CD4-positive, alpha-beta T cell treated with Interleukin-21 for 1 hour (primary cell): ENCODE measurements around the gene TRMT44.
"Not testable (repeated sequence)": the region's sequence is repeated elsewhere in the genome, so short reads cannot be mapped to it uniquely, and the experiment has no call there.

Experiments
- DNase-seq: peaks from one replicate; pipeline ENCODE4 v3.0.0-alpha.2; 2020

The TRMT44 gene, protein sequence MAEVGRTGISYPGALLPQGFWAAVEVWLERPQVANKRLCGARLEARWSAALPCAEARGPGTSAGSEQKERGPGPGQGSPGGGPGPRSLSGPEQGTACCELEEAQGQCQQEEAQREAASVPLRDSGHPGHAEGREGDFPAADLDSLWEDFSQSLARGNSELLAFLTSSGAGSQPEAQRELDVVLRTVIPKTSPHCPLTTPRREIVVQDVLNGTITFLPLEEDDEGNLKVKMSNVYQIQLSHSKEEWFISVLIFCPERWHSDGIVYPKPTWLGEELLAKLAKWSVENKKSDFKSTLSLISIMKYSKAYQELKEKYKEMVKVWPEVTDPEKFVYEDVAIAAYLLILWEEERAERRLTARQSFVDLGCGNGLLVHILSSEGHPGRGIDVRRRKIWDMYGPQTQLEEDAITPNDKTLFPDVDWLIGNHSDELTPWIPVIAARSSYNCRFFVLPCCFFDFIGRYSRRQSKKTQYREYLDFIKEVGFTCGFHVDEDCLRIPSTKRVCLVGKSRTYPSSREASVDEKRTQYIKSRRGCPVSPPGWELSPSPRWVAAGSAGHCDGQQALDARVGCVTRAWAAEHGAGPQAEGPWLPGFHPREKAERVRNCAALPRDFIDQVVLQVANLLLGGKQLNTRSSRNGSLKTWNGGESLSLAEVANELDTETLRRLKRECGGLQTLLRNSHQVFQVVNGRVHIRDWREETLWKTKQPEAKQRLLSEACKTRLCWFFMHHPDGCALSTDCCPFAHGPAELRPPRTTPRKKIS

DNA sequence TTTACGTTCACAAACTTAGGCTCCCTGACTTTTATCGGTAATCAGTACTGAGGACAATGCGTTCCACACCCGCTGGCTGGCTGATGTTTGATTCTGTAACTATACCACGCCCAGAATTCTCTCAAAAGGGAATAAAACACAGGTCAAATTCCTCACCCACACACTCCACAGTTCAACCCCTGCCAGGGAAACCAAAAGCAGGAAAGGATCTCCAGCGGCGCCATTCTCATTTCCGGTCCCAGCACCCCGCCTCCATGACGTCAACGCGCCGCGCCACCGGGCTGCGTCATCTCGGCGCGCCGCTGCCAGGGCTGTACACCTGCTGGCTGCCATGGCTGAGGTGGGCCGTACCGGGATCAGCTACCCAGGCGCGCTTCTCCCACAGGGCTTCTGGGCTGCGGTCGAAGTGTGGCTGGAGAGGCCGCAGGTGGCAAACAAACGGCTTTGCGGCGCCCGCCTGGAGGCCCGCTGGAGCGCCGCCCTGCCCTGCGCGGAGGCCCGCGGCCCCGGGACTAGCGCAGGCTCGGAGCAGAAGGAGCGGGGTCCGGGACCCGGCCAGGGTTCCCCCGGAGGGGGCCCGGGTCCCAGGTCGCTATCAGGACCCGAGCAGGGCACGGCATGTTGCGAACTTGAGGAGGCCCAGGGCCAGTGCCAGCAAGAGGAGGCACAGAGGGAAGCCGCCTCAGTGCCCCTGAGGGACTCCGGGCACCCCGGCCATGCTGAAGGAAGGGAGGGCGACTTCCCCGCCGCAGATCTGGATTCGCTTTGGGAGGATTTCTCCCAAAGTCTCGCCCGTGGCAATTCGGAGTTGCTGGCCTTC lies at the start of gene TRMT44, which contains the start of gene ACOX3:
Gene TRMT44, plus strand, starts transcription at position 286 of the 820 bp plus-strand sequence. Its CDS starts 46 bp downstream, at position 332.
Gene ACOX3, minus strand, starts transcription at position 232 of the 820 bp plus-strand sequence. CDS start 24,202 bp downstream, outside the sequence.
- DNase-seq, result peak; percentile 95

DNA sequence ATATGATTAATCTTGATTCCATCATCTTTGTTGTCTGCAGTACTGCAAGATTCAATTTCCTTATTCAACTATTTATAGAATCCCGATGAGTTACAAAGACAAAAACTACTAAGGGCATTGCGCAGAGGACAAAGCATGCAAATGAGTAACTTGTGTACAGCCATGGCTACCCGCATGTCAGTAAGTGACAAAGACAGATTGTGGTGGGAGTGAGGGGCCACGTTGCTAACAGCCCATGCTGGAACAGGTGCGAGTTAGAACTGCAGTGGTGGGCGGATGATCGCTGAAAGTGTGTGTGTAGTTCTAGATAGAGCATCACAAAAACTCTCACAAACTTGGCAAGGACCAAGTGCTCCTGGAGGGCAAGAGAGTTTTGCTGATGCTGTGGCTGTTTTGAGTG lies 49.5 kb upstream of the TRMT44 start:
- DNase-seq, result no peak

DNA sequence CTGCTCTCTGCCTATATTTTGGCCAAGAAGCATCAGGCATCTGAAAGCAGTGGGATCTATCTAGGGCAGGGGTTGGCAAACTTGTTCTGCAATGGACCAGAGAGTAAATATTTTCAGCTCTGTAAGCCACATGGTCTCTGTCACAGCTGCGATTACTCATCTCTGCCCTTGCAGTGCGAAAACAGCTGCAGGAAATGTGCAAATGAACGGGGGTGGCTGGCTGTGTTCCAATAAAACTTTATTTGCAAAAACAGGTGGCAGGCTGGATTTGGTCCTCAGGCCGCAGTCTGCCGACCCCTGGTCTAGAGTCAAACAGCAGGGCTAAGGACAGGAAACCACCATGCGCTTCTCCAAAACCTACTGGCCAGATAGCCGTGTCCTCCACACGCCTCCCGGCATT lies 48.6 kb upstream of the TRMT44 start:
- DNase-seq, result no peak

DNA sequence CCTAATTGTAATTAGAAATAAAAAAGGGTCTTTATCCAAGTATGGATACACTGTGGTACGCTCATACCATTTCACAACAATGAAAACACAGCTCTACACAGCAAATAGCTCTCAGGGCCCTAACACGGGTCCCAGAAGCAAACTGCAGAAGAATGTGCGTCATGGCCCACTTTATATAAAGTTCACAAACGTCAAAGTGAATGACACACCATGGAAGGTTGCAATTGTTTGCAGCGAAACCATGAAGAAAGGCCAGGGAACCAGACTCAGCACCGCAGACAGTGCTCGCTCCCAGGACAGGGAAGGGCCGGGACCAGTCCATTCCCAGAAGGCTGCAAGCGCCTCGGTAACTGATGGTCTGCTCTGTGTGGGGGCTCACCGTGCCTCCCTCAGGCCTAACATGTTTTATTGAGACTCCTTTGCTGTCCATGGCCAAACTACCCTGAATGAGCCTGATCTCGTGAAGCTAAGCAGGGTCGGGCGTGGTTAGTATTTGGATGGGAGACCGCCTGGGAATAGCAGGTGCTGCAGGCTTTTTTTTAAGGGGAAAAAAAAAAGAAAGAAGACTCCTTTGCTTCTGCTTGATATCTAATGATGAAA lies 47.9 kb upstream of the TRMT44 start:
- DNase-seq, result peak; percentile 10

DNA sequence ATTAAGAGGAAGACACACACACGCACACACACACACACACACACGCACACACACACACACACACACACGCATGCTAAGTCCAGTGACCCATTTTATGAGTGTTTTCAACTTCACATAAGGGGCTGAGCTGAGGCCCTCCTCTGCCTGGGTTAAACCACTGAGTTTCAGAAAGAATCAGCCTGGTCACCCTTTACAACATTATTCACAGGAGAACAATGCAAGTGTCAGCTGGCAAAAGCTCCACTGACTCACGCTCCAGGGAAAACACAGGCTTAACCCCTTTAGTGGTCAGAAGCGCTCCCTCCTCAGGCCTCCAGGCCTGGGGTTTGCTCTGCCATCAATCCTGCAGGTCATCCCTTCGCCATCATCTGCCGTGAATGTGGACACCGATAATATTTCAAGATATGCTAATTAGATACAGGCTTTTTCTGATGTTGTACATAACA lies 47.0 kb upstream of the TRMT44 start:
- DNase-seq, result no peak

DNA sequence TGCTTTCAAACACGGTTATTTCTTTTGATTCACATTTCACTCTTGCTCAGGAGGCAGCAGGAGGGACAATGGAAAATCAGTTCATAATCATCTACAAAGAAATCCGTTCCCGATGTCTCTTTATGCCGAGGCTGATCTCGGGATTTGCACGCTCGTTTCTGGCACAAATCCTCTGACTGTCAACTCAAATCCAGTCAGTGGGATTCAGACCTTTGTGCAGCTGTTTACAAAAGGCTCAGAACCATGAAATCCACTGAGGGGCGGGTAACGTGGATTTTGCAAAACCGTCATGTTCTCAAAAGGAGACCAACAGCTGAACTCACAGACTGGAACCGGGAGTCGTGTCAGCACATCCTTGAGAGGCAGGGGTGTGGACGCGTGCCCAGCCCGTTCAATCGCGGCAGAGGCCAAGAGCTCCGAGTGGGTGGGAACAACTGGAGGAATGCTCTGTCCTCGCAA lies 46.5 kb upstream of the TRMT44 start:
- DNase-seq, result no peak

DNA sequence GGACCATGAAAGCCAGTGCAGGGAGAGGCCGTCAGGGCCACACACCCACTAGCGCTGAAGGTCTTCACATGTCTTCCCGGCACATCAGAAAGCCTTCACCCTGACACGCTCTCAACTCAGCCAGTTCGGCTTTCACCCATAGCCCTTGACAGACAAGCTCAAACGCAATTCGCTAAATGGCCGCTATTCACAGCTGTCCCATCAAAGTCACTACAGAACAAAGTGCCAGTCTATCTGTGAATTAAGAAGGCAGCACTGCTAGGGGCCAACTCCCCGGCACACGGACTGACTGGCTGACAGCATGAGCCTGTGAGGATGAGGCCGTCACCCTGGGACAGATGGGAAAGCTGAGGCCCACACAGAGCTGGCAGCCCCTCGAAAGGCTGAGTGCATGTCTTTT lies 45.8 kb upstream of the TRMT44 start:
- DNase-seq, result no peak

DNA sequence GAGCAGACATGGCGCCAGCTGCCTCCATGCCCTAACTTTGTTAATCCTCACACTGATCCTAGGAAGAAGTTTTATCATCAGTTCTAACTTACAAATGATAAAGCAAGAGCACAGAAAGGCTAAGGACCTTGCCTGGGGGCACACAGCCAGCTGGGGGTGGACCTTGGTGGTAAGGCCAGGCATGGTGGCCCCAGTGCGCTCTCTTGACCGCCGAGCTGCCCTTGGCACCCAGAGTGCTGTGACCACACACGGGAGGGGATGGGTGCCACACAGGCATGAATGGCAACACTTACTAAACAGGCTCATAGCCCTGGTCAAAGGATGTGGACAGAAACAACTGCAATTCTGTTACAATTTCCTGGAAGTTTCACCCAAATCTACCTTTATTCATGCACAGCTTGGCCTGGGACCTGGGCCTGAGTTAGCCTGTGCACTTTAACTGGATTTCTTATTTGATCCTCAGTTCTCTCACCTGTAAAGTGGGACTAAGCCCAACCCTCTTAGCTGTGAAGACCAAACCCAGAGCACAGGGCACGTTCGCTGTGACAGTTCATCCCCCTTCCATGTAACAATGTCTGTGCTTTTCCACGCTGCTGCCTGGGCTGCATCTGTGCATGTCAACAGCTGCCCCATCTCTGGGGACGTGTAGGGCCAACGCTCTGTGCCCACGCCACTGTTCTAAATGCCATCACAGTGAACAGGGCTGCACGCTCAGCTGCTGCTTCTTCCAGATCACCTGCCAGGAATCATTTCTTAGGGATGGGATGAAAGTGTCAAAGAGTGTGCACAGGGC lies 44.9 kb upstream of the TRMT44 start:
- no peak for DNase-seq

DNA sequence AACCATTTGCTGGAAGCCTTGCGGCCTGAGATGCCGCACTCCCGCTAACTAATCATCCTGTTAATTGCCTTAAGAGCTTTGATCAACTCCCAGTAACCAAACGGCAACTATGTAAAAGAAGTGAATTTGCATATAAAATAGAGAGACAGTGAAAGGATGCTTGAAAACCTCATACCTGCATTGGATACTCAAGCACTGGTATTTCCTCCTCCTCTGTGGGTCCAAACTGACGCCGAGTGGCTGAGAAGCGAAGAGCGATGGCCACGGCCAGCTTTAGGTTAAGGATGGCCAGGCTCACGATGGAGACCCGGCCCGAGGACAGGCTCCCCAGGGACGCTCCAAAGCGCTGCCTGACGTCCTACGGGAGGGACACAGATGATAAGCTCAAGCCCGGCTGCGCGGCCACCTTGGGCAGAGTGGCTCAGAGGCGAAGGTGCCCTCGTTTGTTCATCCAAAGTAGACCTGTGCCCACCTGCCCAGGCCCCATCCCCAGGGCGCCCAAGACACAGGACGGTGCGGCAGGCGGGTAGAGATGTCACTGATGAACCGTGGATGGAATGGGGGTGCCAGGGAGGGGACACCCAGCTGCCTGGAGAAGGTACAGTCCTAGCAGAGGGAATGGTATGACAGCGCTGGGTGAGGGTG lies 43.7 kb upstream of the TRMT44 start:
- DNase-seq, result no peak

DNA sequence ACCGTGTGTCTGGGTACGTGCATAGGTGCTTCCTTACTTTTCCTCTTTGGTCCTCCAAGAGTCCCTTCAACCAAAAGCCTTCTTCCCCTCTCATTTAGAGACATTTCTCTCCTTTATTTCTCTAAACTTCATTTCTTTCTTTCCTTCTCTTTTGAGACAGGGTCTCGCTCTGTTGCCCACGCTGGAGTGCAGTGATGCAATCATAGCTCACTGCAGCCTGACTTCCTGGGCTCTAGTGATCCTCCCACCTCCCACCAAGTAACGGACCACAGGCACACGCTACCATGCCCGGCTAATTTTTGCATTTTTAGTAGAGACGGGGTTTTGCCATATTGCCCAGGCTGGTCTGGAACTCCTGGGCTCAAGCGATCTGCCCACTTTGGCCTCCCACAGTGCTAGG lies 42.2 kb upstream of the TRMT44 start:
- DNase-seq, result no peak

DNA sequence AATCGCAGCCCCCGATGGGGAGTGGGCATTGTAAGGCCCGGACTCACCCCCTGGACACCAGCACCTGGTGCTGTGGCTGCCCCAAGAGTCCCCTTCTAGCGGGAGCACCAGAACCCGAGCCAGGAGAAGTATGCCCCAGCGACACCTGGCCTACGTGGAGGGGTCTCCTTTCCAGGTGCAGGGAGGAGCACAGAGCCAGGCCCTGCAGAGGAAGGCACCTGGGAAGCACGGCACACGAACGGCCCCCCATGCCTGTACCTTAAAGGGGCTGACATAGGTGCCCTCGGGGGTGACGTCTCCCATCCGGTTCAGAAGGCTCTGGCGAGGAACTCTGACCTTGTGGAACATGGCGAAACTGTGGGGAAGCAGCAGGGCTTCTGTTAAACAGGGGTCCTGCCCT lies 41.3 kb upstream of the TRMT44 start:
- DNase-seq, result no peak

DNA sequence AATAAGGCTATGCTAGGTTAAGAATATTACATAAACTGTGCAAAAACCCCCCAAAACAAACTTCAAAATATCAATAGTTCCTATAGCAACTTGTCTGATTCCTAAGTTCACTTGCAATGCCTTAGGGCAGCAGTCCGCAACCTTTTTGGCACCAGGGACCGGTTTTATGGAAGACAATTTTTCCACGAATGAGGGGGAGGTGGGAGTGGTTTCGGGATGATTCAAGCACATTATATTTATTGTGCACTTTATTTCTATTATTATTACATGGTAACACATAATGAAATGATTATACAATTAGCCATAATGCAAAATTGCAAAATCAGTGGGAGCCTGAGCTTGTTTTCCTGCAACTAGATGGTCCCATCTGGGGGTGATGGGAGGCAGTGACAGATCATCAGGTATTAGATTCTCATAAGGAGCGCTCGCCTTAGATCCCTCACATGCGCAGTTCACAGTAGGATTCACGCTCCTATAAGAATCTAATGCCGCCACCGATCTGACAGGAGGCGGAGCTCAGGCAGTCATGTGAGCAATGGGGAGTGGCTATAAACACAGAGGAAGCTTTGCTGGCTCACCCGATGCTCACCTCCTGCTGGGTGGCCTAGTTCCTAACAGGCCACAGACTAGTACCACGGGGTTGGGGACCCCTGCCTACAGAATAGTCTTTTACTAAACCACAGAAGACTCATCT lies 39.8 kb upstream of the TRMT44 start:
- DNase-seq, result no peak

DNA sequence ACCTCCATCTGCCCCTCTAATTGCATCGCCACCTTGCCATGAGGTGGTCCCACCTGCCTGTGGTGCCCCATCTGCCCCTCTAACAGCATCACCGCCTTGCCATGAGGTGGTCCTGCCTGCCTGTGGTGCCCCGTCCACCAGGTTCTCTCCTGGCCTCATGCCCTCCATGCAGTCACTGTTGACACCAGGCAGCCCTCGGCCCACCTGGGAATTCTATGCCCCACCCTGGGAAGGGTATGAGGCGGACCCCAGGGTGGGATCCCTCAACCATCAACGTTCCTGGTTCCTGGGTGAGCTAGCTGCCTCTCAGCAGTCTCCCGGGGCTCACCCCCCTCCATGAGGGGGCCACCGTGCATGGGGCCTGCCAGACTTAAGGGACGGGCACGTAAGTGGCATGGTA lies 38.9 kb upstream of the TRMT44 start:
- no peak for DNase-seq

DNA sequence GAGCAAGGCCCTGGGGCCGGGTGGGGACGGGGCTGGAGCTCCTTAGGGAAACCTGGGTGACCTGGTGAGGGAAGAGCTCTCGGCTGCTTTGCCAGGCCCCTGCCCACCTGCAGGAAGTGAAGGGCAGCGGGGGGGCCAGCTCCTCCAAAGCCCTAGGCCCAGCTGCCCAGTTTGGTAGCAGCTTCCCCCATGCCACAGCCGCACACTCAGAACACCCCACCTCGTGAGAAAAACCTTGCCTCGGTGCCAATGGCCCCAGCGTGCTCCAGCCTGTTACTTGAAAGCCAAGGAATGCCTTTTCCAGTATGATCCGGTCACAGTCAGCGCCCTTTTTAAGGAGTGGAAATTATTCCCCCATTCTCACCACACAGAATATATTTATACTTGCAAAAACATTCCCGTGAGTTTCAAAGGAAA lies 38.4 kb upstream of the TRMT44 start:
- DNase-seq, result no peak

DNA sequence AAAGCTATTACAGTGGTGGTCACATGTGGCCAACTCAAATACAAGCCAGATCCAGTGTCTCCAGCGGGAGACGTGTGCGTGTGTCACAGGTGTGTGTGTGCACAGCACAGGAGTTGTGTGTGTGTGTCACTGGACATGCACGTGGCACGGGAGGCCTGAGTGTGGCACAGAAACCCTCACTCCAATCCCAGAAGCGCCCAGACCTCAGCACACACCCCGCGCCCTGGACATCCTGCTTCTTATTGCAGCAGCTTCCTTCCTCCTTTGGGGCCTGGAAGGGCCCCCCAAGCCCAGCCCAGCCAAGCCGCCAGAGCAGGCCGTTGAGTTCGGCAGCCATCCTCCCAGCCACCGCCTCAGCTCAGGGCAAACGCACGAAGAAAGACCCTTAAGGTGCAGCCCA lies 37.9 kb upstream of the TRMT44 start:
- DNase-seq, result no peak

DNA sequence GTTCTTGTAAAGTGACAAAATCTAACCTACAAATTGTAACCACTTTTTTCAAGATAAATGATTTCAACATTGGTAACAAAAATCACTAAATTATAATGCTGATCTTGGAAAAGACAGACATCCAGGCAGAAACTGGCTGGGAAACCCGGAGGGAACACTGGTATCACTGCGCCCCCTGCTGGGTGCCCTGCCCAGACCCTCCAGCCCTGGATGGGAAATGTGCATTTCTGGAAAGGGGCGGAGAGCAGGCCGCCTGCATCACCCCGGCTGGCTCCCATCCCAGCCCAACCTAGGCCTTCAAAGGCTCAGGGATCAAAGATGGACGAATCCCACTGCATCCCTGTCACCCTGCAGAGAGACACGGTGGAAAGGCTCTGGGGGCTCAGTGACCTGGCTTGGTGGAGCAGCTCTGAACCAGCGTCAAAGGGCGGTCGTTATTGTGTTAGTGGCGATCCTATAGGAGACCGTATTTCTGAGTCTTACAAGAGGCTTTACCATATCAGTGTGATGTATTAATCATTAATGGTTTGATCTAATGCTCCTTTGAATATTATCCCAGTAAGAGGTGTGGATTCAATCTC lies 37.3 kb upstream of the TRMT44 start:
- peak; percentile 43 for DNase-seq

DNA sequence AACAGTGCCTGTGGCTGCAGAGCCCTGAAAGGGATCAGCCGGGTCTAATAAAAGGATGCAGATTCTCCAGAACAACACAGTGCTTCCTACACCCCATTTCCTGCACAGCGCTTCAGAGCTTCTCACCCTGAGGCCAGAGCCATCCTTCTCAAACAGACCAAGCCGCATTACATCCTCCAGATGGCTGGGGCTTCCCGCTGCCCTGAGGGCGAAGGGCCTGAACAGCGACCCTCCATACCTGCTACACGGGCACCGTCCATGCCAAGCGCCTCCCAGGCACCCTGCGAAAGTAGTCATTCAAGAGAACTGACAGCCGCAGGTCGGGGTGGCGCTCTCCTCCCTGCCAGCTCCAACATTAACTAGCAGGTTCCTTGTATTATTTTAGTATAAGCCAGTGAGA lies 36.6 kb upstream of the TRMT44 start:
- no peak for DNase-seq

DNA sequence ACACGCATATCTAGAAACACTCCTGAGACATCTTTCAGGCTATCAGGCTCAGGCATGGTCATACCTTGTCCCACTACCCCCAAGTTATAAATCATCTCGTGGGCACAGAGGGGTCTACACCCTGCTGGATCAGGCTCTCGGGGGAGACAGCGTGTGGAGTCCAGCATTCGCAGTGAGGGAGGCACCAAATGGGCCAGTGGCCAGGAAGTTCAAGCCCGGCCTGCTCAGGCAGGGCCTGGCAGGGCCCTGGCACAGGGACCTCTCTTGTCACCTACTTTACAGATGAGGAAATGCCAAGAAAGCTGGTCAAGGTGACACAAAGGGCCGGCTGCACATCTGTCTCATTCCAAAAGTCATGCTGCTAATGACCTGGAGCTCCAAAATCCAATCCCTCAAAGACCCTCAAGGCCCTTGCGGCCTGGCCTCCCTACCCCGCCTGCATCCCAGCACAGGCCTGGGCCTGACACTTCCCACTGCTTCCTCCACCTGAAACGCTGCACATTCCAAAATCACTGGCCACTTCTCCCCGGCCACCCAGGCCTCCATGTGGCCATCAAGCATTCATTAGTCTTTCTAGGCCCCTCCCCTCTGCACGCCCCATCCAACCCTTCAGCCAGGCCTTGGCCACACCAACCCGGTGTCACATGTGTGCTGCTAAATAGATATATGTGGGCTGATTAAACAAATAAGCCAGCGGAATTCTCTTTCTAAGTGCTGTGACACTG lies 35.6 kb upstream of the TRMT44 start:
- DNase-seq, result no peak

DNA sequence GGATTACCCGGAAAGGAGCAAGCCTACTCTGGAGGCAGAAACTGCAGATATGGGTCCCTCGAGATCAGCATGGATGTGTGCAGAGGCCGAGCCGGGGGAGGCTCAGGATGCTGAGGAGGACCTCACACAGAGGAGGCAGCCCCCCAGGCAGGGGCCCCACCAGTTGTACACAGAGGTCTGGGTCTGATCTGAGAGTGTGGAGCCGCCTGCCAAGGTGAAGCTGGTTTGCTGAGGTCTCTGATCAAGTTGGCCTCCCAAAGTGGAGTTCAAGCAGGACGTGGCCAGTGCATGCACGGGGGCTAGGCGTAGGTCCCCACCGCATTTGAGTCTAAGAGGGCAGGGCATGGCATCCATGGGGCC lies 35.1 kb upstream of the TRMT44 start:
- no peak for DNase-seq

DNA sequence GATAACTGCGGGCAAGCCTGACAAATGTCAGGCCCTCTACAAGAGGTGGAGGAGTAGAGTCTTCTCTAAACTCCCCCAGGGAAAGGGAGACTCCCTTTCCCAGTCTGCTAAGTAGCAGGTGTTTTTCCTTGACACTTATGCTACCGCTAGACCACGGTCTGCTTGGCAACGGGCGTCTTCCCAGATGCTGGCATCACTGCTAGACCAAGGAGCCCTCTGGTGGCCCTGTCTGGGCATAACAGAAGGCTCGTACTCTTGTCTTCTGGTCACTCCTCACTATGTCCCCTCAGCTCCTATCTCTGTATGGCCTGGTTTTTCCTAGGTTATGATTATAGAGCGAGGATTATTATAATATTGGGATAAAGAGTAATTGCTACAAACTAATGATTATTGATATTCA lies 33.7 kb upstream of the TRMT44 start:
- DNase-seq, result not testable (repeated sequence)
